ENCODE results near the gene ERN1.
A peak's percentile ranks its signal among the peaks of the same experiment; 100 is the strongest.
"Not testable (repeated sequence)": the region's sequence is repeated elsewhere in the genome, so short reads cannot be mapped to it uniquely, and the experiment has no call there.

The ERN1 gene

GRCh38 chr17:64129765-64130558, at the start of gene ERN1:
TSS of gene ERN1 (minus strand) at chr17:64130144. CDS start at chr17:64130029, 115 bp downstream.
- peak; percentile 87 for DNase-seq (ENCODE audit: low read depth in 2 of 2)

GRCh38 chr17:64179024-64179423, 49.1 kb upstream of the ERN1 start:
- not testable (repeated sequence) for DNase-seq (ENCODE audit: low read depth in 2 of 2)

- no peak for DNase-seq (ENCODE audit: low read depth in 2 of 2)
These were observed 48.3 kb upstream of the ERN1 start for GRCh38 chr17:64178011-64178825.

GRCh38 chr17:64177311-64178010, 47.5 kb upstream of the ERN1 start:
- DNase-seq (ENCODE audit: low read depth in 2 of 2) = no peak

- DNase-seq (ENCODE audit: low read depth in 2 of 2) = no peak
These were observed 46.6 kb upstream of the ERN1 start for GRCh38 chr17:64176556-64176955.

- no peak for DNase-seq (ENCODE audit: low read depth in 2 of 2)
These were observed 44.9 kb upstream of the ERN1 start for GRCh38 chr17:64174686-64175456.

- DNase-seq (ENCODE audit: low read depth in 2 of 2) = no peak
These were observed 43.7 kb upstream of the ERN1 start for GRCh38 chr17:64173646-64174045.

GRCh38 chr17:64172510-64172909, 42.6 kb upstream of the ERN1 start:
- no peak for DNase-seq (ENCODE audit: low read depth in 2 of 2)

GRCh38 chr17:64171041-64171440, 41.1 kb upstream of the ERN1 start:
- no peak for DNase-seq (ENCODE audit: low read depth in 2 of 2)

GRCh38 chr17:64170286-64170685, 40.3 kb upstream of the ERN1 start:
- no peak for DNase-seq (ENCODE audit: low read depth in 2 of 2)

- DNase-seq (ENCODE audit: low read depth in 2 of 2) = not testable (repeated sequence)
These were observed 37.7 kb upstream of the ERN1 start for GRCh38 chr17:64167666-64168065.

- no peak for DNase-seq (ENCODE audit: low read depth in 2 of 2)
These were observed 36.9 kb upstream of the ERN1 start for GRCh38 chr17:64166876-64167275.

GRCh38 chr17:64165347-64165746, 35.4 kb upstream of the ERN1 start:
- no peak for DNase-seq (ENCODE audit: low read depth in 2 of 2)

GRCh38 chr17:64164596-64165285, 34.8 kb upstream of the ERN1 start:
- DNase-seq (ENCODE audit: low read depth in 2 of 2) = no peak

- no peak for DNase-seq (ENCODE audit: low read depth in 2 of 2)
These were observed 33.5 kb upstream of the ERN1 start for GRCh38 chr17:64163468-64163867.

- no peak for DNase-seq (ENCODE audit: low read depth in 2 of 2)
These were observed 32.6 kb upstream of the ERN1 start for GRCh38 chr17:64162554-64162953.

- no peak for DNase-seq (ENCODE audit: low read depth in 2 of 2)
These were observed 31.6 kb upstream of the ERN1 start for GRCh38 chr17:64161380-64162176.

GRCh38 chr17:64160378-64160777, 30.4 kb upstream of the ERN1 start:
- DNase-seq (ENCODE audit: low read depth in 2 of 2) = peak; percentile 41 to 42

GRCh38 chr17:64158831-64159590, 29.1 kb upstream of the ERN1 start:
- no peak for DNase-seq (ENCODE audit: low read depth in 2 of 2)

All from fibroblast of skin of left quadriceps (primary cell).